Endometrium (tissue), 2 donors: ENCODE measurements around the gene MAEA.

Experiments used
- FAIRE-seq: peaks from 2 replicates; lab custom pipeline; 2012; peaks lifted over from hg19 to GRCh38; lab: Jason Lieb, UNC
- donor health status: control.
- donor health status: control.

Gene MAEA

GRCh38 chr4:1300466-1301455 is 11.1 kb downstream of the MAEA start:
- no peak for FAIRE-seq

GRCh38 chr4:1302159-1302558 is 12.5 kb downstream of the MAEA start:
- FAIRE-seq = no peak

- FAIRE-seq = no peak
Observed at GRCh38 chr4:1305261-1305711, 15.6 kb downstream of the MAEA start.

GRCh38 chr4:1305781-1306455 is 16.2 kb downstream of the MAEA start:
- no peak for FAIRE-seq

GRCh38 chr4:1307951-1308735 is 18.5 kb downstream of the MAEA start:
- FAIRE-seq = no peak

GRCh38 chr4:1309261-1310010 is 19.7 kb downstream of the MAEA start:
- peak; percentile 95 for FAIRE-seq

- no peak for FAIRE-seq
Observed at GRCh38 chr4:1310031-1310795, 20.5 kb downstream of the MAEA start.

- no peak for FAIRE-seq
Observed at GRCh38 chr4:1310796-1311631, 21.3 kb downstream of the MAEA start.

GRCh38 chr4:1312821-1313640 is 23.3 kb downstream of the MAEA start:
- FAIRE-seq = no peak

- FAIRE-seq = no peak
Observed at GRCh38 chr4:1315306-1315705, 25.6 kb downstream of the MAEA start.

GRCh38 chr4:1315836-1316536 is 26.3 kb downstream of the MAEA start:
- FAIRE-seq = no peak

- FAIRE-seq = no peak
Observed at GRCh38 chr4:1316537-1317168, 27.0 kb downstream of the MAEA start.

GRCh38 chr4:1317177-1318045 is 27.7 kb downstream of the MAEA start:
- FAIRE-seq = no peak

GRCh38 chr4:1318046-1318375 is 28.3 kb downstream of the MAEA start:
- no peak for FAIRE-seq

- FAIRE-seq = no peak
Observed at GRCh38 chr4:1318488-1319213, 29.0 kb downstream of the MAEA start.

GRCh38 chr4:1321486-1321885 is 31.8 kb downstream of the MAEA start:
- no peak for FAIRE-seq
